HepG2 (cell line): ENCODE results near the gene HPS3. TPM values are rescaled to one million over a fixed set of nuclear protein-coding genes. Genes with fewer than 3 reads are reported as not detected.

ENCODE experiments used
- DMAP1 ChIP-seq: IDR thresholded peaks from 2 replicates; pipeline ENCODE4 v1.6.1; 2016
- DR1 ChIP-seq: sonication (generic); formaldehyde crosslinking; IDR thresholded peaks from 2 replicates; pipeline ENCODE4 v1.8.0; 2021; ENCODE audit warnings: mild to moderate bottlenecking, missing genetic modification reagents, inconsistent platforms
- HMGA1 ChIP-seq: sonication (generic); formaldehyde crosslinking; conservative IDR thresholded peaks from 2 replicates; pipeline ENCODE4 v1.4.0; 2020; ENCODE audit warnings: missing genetic modification reagents
- HOXA7 ChIP-seq: sonication (generic); formaldehyde crosslinking; IDR thresholded peaks from 2 replicates; pipeline ENCODE4 v1.8.1; 2022; ENCODE audit warnings: mild to moderate bottlenecking, missing genetic modification reagents, moderate library complexity
- KLF12 ChIP-seq: sonication (generic); formaldehyde crosslinking; IDR thresholded peaks from 2 replicates; pipeline ENCODE4 v1.4.0; 2020; ENCODE audit warnings: missing genetic modification reagents, borderline replicate concordance
- MAFK ChIP-seq, 2 experiments: IDR thresholded peaks in 1 of 2; conservative IDR thresholded peaks in 1 of 2; 2 replicates each; pipeline ENCODE4 v1.6.1; 2011; ENCODE audit warnings: improper control_type of control experiment in 2 of 2, low read length in 2 of 2
- MXD4 ChIP-seq: IDR thresholded peaks from 2 replicates; pipeline ENCODE4 v1.6.1; 2016; ENCODE audit warnings: mild to moderate bottlenecking, missing biosample characterization, missing genetic modification reagents
- MXI1 ChIP-seq: IDR thresholded peaks from 3 replicates; pipeline ENCODE4 v1.6.1; 2012; ENCODE audit warnings: low read depth, low read length, inconsistent platforms, borderline replicate concordance
- NFKBIZ ChIP-seq: IDR thresholded peaks from 2 replicates; pipeline ENCODE4 v1.6.1; 2018; ENCODE audit warnings: missing genetic modification reagents, missing compliant biosample characterization
- NFRKB ChIP-seq: fragments of 450-650 bp; IDR thresholded peaks from 2 replicates; pipeline ENCODE4 v1.6.1; 2017
- PRPF4 ChIP-seq: fragments of 200-400 bp; formaldehyde crosslinking; IDR thresholded peaks from 2 replicates; pipeline ENCODE4 v1.6.1; 2016; ENCODE audit warnings: low read length, low read depth; ENCODE audit not compliant: poor library complexity, severe bottlenecking
- SOX13 ChIP-seq, 3 experiments: fragments of 450-650 bp in 1 of 3; sonication (generic) in 1 of 3; formaldehyde crosslinking in 1 of 3; IDR thresholded peaks in 2 of 3; conservative IDR thresholded peaks in 1 of 3; 2 replicates each; pipeline versions ENCODE4 v1.5.0 to v1.6.1; 2016 to 2020; ENCODE audit warnings: antibody characterized with exemption in 1 of 3, mild to moderate bottlenecking in 1 of 3, missing compliant biosample characterization in 1 of 3, missing genetic modification reagents in 1 of 3, moderate library complexity in 1 of 3
- XBP1 ChIP-seq: sonication (generic); formaldehyde crosslinking; IDR thresholded peaks from 2 replicates; pipeline ENCODE4 v1.5.0; 2020; ENCODE audit warnings: missing genetic modification reagents
- ZFP36 ChIP-seq: fragments of 150-350 bp; IDR thresholded peaks from 2 replicates; pipeline ENCODE4 v1.6.1; 2018; ENCODE audit warnings: borderline replicate concordance, low read length, low read depth; ENCODE audit not compliant: partially characterized antibody
- ZFY ChIP-seq: sonication (generic); formaldehyde crosslinking; IDR thresholded peaks from 2 replicates; pipeline ENCODE4 v1.4.0; 2020; ENCODE audit warnings: missing genetic modification reagents
- ZNF296 ChIP-seq: sonication (generic); formaldehyde crosslinking; conservative IDR thresholded peaks from 2 replicates; pipeline ENCODE4 v1.5.0; 2020; ENCODE audit warnings: mild to moderate bottlenecking, missing genetic modification reagents
- ZNF382 ChIP-seq: sonication (generic); formaldehyde crosslinking; IDR thresholded peaks from 2 replicates; pipeline ENCODE4 v1.5.0; 2020; ENCODE audit warnings: missing genetic modification reagents, mild to moderate bottlenecking, borderline replicate concordance
- ZSCAN25 ChIP-seq: sonication (generic); formaldehyde crosslinking; IDR thresholded peaks from 2 replicates; pipeline ENCODE4 v1.8.0; 2022; ENCODE audit warnings: mild to moderate bottlenecking, missing genetic modification reagents
- polyA plus RNA-seq, 8 experiments: library from polyadenylated mRNA; depleted of rRNA in 3 of 8; stranded (reverse) in 7 of 8; unstranded in 1 of 8; fragments of >200 nt; fragmentation: Illumina TruSeq in 4 of 8; extraction: Trizol in 4 of 8; gene quantifications; 2 replicates each; pipeline versions ENCODE4 v1.2.1 to v1.2.3, GENCODE V29; 2011 to 2016; ENCODE audit warnings: low read depth in 4 of 8, missing spikeins in 1 of 8, mixed read lengths in 1 of 8; ENCODE audit not compliant: insufficient read depth in 1 of 8
- total RNA-seq, 5 experiments: library from RNA; depleted of rRNA; stranded (reverse); fragments of >200 nt; fragmentation: Illumina TruSeq; extraction: Trizol; gene quantifications; 2 replicates each; pipeline ENCODE4 v1.2.3, GENCODE V29; 2016; ENCODE audit warnings: low read depth in 1 of 5
- TF ChIP-seq, protein P1 (sequence below): sonication (generic); formaldehyde crosslinking; IDR thresholded peaks from 2 replicates; pipeline ENCODE4 v1.4.0; 2020; ENCODE audit warnings: mild to moderate bottlenecking, missing genetic modification reagents
- TF ChIP-seq, protein P2 (sequence below): sonication (generic); formaldehyde crosslinking; IDR thresholded peaks from 2 replicates; pipeline ENCODE4 v1.8.1; 2023; ENCODE audit warnings: mild to moderate bottlenecking, missing genetic modification reagents
- TF ChIP-seq, protein P3 (sequence below): sonication (generic); formaldehyde crosslinking; IDR thresholded peaks from 2 replicates; pipeline ENCODE4 v1.8.1; 2023; ENCODE audit warnings: mild to moderate bottlenecking, missing genetic modification reagents

The HPS3 gene
- total and polyA plus RNA-seq, 2 of the 13 experiments (the other 11 are each of a cell fraction or from before 2014, with no cell fraction given): 9.5 to 18.9 TPM

DNA sequence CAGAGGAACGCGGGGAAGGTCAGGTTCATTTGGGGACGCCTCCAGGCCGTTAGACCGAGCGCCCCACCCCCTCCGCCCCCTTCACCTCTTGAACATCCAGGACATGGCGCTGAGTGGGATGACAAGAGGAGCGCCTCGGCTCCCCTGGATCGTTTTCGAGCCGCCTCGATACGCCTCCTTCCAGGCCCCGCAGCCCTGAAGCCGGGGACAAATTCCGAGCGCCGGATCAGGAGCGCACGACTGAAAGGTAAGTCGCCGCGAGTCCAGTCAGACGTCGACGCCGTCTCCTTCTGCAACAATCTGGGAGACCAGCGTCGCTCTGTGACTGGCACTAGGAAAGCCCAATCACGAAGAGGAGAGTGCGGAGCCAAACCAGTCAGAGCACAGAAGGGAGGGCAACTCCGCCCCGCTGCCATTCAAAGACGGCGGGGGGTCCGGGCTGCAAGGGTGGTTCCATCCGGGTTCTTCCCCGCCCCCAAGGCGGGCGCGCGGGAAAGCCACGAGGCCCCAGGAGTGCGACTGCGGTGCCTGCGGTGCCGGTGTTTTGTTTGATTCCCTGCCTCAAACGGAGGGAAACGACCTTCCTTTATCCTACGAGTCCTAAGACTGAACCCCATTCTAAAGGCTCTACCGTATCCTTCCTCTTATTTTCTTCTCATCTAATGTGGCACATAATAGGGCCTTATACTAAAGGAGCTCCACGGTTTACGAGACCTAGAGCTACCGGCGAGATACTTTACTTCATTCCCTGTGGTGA is 43.0 kb upstream of the HPS3 start, which contains the start of gene HLTF (continued):
- TF ChIP-seq, protein P1, sequence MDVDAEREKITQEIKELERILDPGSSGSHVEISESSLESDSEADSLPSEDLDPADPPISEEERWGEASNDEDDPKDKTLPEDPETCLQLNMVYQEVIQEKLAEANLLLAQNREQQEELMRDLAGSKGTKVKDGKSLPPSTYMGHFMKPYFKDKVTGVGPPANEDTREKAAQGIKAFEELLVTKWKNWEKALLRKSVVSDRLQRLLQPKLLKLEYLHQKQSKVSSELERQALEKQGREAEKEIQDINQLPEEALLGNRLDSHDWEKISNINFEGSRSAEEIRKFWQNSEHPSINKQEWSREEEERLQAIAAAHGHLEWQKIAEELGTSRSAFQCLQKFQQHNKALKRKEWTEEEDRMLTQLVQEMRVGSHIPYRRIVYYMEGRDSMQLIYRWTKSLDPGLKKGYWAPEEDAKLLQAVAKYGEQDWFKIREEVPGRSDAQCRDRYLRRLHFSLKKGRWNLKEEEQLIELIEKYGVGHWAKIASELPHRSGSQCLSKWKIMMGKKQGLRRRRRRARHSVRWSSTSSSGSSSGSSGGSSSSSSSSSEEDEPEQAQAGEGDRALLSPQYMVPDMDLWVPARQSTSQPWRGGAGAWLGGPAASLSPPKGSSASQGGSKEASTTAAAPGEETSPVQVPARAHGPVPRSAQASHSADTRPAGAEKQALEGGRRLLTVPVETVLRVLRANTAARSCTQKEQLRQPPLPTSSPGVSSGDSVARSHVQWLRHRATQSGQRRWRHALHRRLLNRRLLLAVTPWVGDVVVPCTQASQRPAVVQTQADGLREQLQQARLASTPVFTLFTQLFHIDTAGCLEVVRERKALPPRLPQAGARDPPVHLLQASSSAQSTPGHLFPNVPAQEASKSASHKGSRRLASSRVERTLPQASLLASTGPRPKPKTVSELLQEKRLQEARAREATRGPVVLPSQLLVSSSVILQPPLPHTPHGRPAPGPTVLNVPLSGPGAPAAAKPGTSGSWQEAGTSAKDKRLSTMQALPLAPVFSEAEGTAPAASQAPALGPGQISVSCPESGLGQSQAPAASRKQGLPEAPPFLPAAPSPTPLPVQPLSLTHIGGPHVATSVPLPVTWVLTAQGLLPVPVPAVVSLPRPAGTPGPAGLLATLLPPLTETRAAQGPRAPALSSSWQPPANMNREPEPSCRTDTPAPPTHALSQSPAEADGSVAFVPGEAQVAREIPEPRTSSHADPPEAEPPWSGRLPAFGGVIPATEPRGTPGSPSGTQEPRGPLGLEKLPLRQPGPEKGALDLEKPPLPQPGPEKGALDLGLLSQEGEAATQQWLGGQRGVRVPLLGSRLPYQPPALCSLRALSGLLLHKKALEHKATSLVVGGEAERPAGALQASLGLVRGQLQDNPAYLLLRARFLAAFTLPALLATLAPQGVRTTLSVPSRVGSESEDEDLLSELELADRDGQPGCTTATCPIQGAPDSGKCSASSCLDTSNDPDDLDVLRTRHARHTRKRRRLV (CRISPR knock-in tag): peak; percentile 75; the same call in 1 of the 2 replicates
- TF ChIP-seq NFRKB (no peak), SOX13 (IDR thresholded peaks at IDR 0.05) (no peak), SOX13 (CRISPR knock-in tag; conservative IDR thresholded peaks at IDR 0.05 in 1 of 2, IDR thresholded peaks at IDR 0.05 in 1 of 2) (no peak), MXI1 (no peak), PRPF4 (no peak), ZSCAN25 (CRISPR knock-in tag) (no peak), HMGA1 (CRISPR knock-in tag) (no peak), ZNF296 (CRISPR knock-in tag) (0 out of 2 replicates have a peak, but pooled peaks have one; percentile 56), HOXA7 (no peak), XBP1 (CRISPR knock-in tag) (peak; percentile 70; the same call in 1 of the 2 replicates), MAFK (conservative IDR thresholded peaks at IDR 0.05 in 1 of 2, IDR thresholded peaks at IDR 0.05 in 1 of 2; ENCODE audit: low read length in 2 of 2) (no peak), DR1 (peak; percentile 62; the same call in 1 of the 2 replicates), KLF12 (CRISPR knock-in tag) (peak; percentile 90), ZNF382 (CRISPR knock-in tag) (no peak), DMAP1 (CRISPR knock-in tag) (peak; percentile 71), ZFY (peak; percentile 67), NFKBIZ (CRISPR knock-in tag) (peak; percentile 69; the same call in 1 of the 2 replicates), MXD4 (no peak), ZFP36 (no peak)
- TF ChIP-seq, protein P2, sequence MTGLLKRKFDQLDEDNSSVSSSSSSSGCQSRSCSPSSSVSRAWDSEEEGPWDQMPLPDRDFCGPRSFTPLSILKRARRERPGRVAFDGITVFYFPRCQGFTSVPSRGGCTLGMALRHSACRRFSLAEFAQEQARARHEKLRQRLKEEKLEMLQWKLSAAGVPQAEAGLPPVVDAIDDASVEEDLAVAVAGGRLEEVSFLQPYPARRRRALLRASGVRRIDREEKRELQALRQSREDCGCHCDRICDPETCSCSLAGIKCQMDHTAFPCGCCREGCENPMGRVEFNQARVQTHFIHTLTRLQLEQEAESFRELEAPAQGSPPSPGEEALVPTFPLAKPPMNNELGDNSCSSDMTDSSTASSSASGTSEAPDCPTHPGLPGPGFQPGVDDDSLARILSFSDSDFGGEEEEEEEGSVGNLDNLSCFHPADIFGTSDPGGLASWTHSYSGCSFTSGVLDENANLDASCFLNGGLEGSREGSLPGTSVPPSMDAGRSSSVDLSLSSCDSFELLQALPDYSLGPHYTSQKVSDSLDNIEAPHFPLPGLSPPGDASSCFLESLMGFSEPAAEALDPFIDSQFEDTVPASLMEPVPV: peak; percentile 86
- TF ChIP-seq, protein P3, sequence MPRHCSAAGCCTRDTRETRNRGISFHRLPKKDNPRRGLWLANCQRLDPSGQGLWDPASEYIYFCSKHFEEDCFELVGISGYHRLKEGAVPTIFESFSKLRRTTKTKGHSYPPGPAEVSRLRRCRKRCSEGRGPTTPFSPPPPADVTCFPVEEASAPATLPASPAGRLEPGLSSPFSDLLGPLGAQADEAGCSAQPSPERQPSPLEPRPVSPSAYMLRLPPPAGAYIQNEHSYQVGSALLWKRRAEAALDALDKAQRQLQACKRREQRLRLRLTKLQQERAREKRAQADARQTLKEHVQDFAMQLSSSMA (CRISPR knock-in tag): 0 out of 2 replicates have a peak, but pooled peaks have one; percentile 22
